ENCODE data around the gene ENTREP3.

DNA sequence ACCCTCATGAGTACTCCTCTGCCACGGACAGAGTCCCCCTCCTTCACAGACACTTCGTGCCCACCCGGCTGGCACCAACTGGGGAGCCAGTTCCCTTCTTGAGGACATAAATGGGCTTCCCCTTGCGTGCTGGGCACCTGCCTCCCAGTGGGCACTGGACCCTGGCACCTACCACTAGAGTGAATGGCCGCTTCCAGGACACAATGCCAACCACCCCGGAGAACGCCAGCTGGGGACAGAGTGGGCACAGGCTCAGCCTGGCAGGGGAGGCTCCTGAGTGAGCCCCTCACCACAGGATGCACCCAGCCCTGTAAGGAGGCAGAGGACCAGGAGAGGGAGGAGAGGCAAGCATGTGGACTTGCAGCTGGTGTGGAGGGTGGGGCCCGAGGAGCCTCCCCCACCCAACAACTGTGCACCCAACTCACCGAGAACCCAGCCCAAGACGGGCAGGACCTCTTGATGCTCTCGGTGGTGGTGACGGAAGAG, 1.0 kb downstream of the ENTREP3 start:
- TF ChIP-seq POLR2A (IDR thresholded peaks at IDR 0.05): no peak
- TF ChIP-seq CTCF (IDR thresholded peaks at IDR 0.05): no peak
